Effector CD8-positive, alpha-beta T cell (primary cell): ENCODE results near the gene TMEM234.

Source experiments
- DNase-seq: peaks from one replicate; lab custom pipeline; 2025; lab: John Stamatoyannopoulos, UW

Gene TMEM234

GRCh38 chr1:32178380-32179192 is 43.6 kb downstream of the TMEM234 start:
- DNase-seq: no peak

GRCh38 chr1:32172621-32173245 is 49.4 kb downstream of the TMEM234 start:
- no peak for DNase-seq

- no peak for DNase-seq
These were observed 51.2 kb downstream of the TMEM234 start for GRCh38 chr1:32170991-32171390.
